HepG2 (cell line): ENCODE data around the gene PVR. TPM values are rescaled to one million over a fixed set of nuclear protein-coding genes. Genes with fewer than 3 reads are reported as not detected.

Experiments
- ATAC-seq: fragments of 200-7000 bp; cut with Tn5 transposase; 3 replicates; pipeline ENCODE4 v1.9.1; 2020; ENCODE audit warnings: mild to moderate bottlenecking, moderate library complexity
- BruUV-seq: library from RNA; stranded (reverse); fragments of 400-500 nt; replicated peaks from 2 replicates; lab custom pipeline; 2021; lab: Mats Ljungman, UMichigan
- CTCF ChIA-PET: fragments of 300-600 bp; formaldehyde crosslinking; extraction: SDS; loops from one replicate; lab custom pipeline; 2021; ENCODE audit warnings: low total read pairs, inconsistent platforms, low intra/inter-chr PET ratio; lab: Yijun Ruan, JAX
- POLR2A ChIA-PET: fragments of 350-600 bp; sonication (Branson Sonifier 250); formaldehyde crosslinking; loops from one replicate; lab custom pipeline; 2020; ENCODE audit warnings: antibody characterized with exemption, inconsistent platforms; lab: Yijun Ruan, JAX
- DNase-seq: peaks from one replicate; pipeline ENCODE4 v3.0.0-alpha.2; 2015; ENCODE audit warnings: low spot score
- FAIRE-seq: peaks from 3 replicates; lab custom pipeline; 2011; peaks lifted over from hg19 to GRCh38; lab: Jason Lieb, UNC
- H2AFZ ChIP-seq: one replicate; pipeline ENCODE4 v1.6.1; 2011; ENCODE audit warnings: low read length, inconsistent platforms
- H3K27ac ChIP-seq: fragments of 300-600 bp; 3 replicates; pipeline ENCODE4 v1.8.0; 2011; ENCODE audit warnings: mixed run types, mild to moderate bottlenecking, mixed read lengths, low read length, inconsistent platforms; ENCODE audit not compliant: insufficient read depth; ENCODE audit errors: extremely low read length
- H3K27me3 ChIP-seq, 2 experiments: fragments of 200-600 bp in 1 of 2; 2 replicates in 1 of 2; 3 replicates in 1 of 2; pipeline versions ENCODE4 v1.6.0 to v1.8.0; 2011; ENCODE audit warnings: low read length in 2 of 2, mild to moderate bottlenecking in 2 of 2, moderate library complexity in 2 of 2, inconsistent platforms in 1 of 2; ENCODE audit not compliant: insufficient read depth in 2 of 2, control insufficient read depth in 1 of 2
- H3K36me3 ChIP-seq, 2 experiments: fragments of 200-600 bp in 1 of 2; replicated peaks in 1 of 2; 2 replicates in 1 of 2; 3 replicates in 1 of 2; pipeline versions ENCODE4 v1.5.1 to v1.8.0; 2011; ENCODE audit warnings: low read length in 2 of 2, inconsistent platforms in 1 of 2; ENCODE audit not compliant: insufficient read depth in 2 of 2, control insufficient read depth in 1 of 2
- H3K4me1 ChIP-seq: 2 replicates; pipeline ENCODE4 v1.5.1; 2012; ENCODE audit warnings: low read length, inconsistent platforms; ENCODE audit not compliant: insufficient read depth
- H3K4me2 ChIP-seq: 2 replicates; pipeline ENCODE4 v1.6.0; 2011; ENCODE audit warnings: low read depth, low read length, inconsistent platforms
- H3K4me3 ChIP-seq, 3 experiments: fragments of 200-600 bp in 1 of 3; sonication (generic), shearing (Covaris generic) in 1 of 3; replicated peaks in 1 of 3; 2 replicates each; pipeline ENCODE4 v1.5.1; 2011 to 2016; ENCODE audit warnings: low read length in 3 of 3, inconsistent platforms in 2 of 3, low read depth in 2 of 3, mild to moderate bottlenecking in 2 of 3, control low read depth in 1 of 3, mixed read lengths in 1 of 3; ENCODE audit not compliant: insufficient read depth in 1 of 3
- H3K79me2 ChIP-seq: one replicate; pipeline ENCODE4 v1.6.1; 2011; ENCODE audit warnings: low read length, inconsistent platforms; ENCODE audit not compliant: insufficient read depth
- H3K9ac ChIP-seq: 2 replicates; pipeline ENCODE4 v1.6.0; 2011; ENCODE audit warnings: mild to moderate bottlenecking, low read depth, low read length, inconsistent platforms; ENCODE audit not compliant: insufficient read depth
- H3K9me3 ChIP-seq: 2 replicates; pipeline ENCODE4 v1.5.1; 2012; ENCODE audit warnings: mild to moderate bottlenecking, low read length
- H4K20me1 ChIP-seq: 2 replicates; pipeline ENCODE4 v1.6.0; 2011; ENCODE audit warnings: inconsistent platforms, mild to moderate bottlenecking, low read length, moderate library complexity; ENCODE audit not compliant: insufficient read depth
- CEBPB ChIP-seq: IDR thresholded peaks from 2 replicates; pipeline ENCODE4 v1.6.1; 2011; ENCODE audit warnings: low read depth, low read length, improper control_type of control experiment, borderline replicate concordance
- ESRRA ChIP-seq: sonication (generic); formaldehyde crosslinking; IDR thresholded peaks from 2 replicates; pipeline ENCODE4 v1.5.1; 2020; ENCODE audit warnings: mild to moderate bottlenecking, low read depth, missing genetic modification reagents
- REL ChIP-seq: sonication (generic); formaldehyde crosslinking; conservative IDR thresholded peaks from 2 replicates; pipeline ENCODE4 v1.8.0; 2022; ENCODE audit warnings: mild to moderate bottlenecking, missing genetic modification reagents, moderate library complexity
- RXRB ChIP-seq: IDR thresholded peaks from 2 replicates; pipeline ENCODE4 v1.6.1; 2016; ENCODE audit warnings: borderline replicate concordance, missing genetic modification reagents, missing compliant biosample characterization
- ZFP41 ChIP-seq: sonication (generic); formaldehyde crosslinking; IDR thresholded peaks from 2 replicates; pipeline ENCODE4 v1.4.0; 2020; ENCODE audit warnings: mild to moderate bottlenecking, missing genetic modification reagents, borderline replicate concordance
- ZNF629 ChIP-seq: sonication (generic); formaldehyde crosslinking; conservative IDR thresholded peaks from 2 replicates; pipeline ENCODE4 v1.5.0; 2020; ENCODE audit warnings: missing genetic modification reagents
- WGBS: methylation state at CpG from one replicate; pipeline ENCODE4 v1.1.6; 2017; ENCODE audit warnings: low lambda C conversion rate; 5-methylcytosine and 5-hydroxymethylcytosine counted together
- in situ Hi-C: cut with HindIII; loops from 2 replicates; pipeline ENCODE4 v1.10.0; 2017; ENCODE audit warnings: low pct_unique_long_range_greater_than_20kb; ENCODE audit not compliant: extremely low pct_ligation_motif_present
- intact Hi-C: fragments of 100-400 bp; cut with micrococcal nuclease; formaldehyde crosslinking; loops from one replicate; pipeline ENCODE4 v1.10.0; 2022; ENCODE audit not compliant: unreplicated experiment
- polyA plus RNA-seq, 8 experiments: library from polyadenylated mRNA; depleted of rRNA in 3 of 8; stranded (reverse) in 7 of 8; unstranded in 1 of 8; fragments of >200 nt; fragmentation: Illumina TruSeq in 4 of 8; extraction: Trizol in 4 of 8; gene quantifications; 2 replicates each; pipeline versions ENCODE4 v1.2.1 to v1.2.3, GENCODE V29; 2011 to 2016; ENCODE audit warnings: low read depth in 4 of 8, missing spikeins in 1 of 8, mixed read lengths in 1 of 8; ENCODE audit not compliant: insufficient read depth in 1 of 8
- total RNA-seq, 5 experiments: library from RNA; depleted of rRNA; stranded (reverse); fragments of >200 nt; fragmentation: Illumina TruSeq; extraction: Trizol; gene quantifications; 2 replicates each; pipeline ENCODE4 v1.2.3, GENCODE V29; 2016; ENCODE audit warnings: low read depth in 1 of 5
- TF ChIP-seq, protein P1 (sequence below): sonication (generic); formaldehyde crosslinking; IDR thresholded peaks from 2 replicates; pipeline ENCODE4 v1.4.0; 2020; ENCODE audit warnings: missing genetic modification reagents
- TF ChIP-seq, protein P2 (sequence below): sonication (generic); formaldehyde crosslinking; IDR thresholded peaks from 2 replicates; pipeline ENCODE4 v1.5.0; 2020; ENCODE audit warnings: mild to moderate bottlenecking, missing genetic modification reagents

PVR gene
- total and polyA plus RNA-seq, 2 of the 13 experiments (the other 11 are each of a cell fraction or from before 2014, with no cell fraction given): 43.4 to 46.6 TPM

DNA sequence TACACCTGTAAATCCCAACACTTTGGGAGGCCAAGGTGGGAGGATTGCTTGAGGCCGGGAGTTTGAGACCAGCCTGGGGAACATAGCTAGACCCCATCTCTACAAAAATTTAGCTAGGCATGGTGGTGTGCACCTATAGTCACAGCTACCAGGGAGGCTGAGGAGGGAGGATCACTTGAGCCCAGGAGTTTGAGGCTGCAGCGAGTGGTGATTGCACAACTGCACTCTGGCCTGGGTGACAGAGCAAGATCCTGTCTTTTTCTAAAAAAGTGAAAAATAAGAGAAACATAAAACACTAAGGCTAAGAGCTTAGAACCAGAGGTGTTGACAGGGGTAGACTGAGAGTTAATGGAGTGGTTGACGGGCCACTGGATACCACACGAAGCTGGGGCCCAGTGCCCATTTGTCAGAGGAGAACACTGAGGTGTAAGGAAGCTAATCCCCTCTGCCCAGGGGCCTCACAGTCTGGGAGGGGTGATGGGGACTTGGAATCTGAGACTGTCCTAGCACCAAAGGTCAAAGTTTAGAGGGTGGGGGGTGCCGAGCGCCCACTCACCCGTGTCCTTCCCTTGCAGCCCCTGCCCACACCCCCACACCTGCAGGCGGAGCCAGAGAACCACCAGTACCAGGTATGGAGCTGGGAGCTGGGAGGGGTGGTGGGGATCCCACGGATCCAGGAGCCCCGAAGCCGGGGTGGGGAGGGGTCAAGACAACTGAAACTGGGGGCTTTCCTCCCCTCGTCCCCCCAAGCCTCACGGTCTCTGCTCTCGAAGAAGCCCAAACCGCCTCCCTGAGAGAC is 38.5 kb downstream of the PVR start:
- no peak for ATAC-seq
- H3K9me3 ChIP-seq: no peaks in the 10 kb centered on the region
- no peak for DNase-seq
- ChIA-PET POLR2A (no interaction called here), CTCF (no interaction called here)
- H3K4me2 ChIP-seq: no peak overlapping the region
- no peaks in the 10 kb centered on the region for H3K27me3 ChIP-seq
- no peak overlapping the region for H2AFZ ChIP-seq
- WGBS: 94% methylated on average over 12 of the region's 15 CpGs
- H4K20me1 ChIP-seq: no peaks in the 10 kb centered on the region
- no peak overlapping the region for H3K4me3 ChIP-seq
- H3K79me2 ChIP-seq: no peaks in the 10 kb centered on the region
- TF ChIP-seq ESRRA (CRISPR knock-in tag): no peak
- no peak for TF ChIP-seq RXRB (CRISPR knock-in tag)
- peak; percentile 45; the same call in 1 of the 2 replicates for TF ChIP-seq CEBPB
- TF ChIP-seq REL (CRISPR knock-in tag): no peak
- TF ChIP-seq, protein P1, sequence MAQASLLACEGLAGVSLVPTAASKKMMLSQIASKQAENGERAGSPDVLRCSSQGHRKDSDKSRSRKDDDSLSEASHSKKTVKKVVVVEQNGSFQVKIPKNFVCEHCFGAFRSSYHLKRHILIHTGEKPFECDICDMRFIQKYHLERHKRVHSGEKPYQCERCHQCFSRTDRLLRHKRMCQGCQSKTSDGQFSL (CRISPR knock-in tag): 0 out of 2 replicates have a peak, but pooled peaks have one; percentile 34
- TF ChIP-seq, protein P2, sequence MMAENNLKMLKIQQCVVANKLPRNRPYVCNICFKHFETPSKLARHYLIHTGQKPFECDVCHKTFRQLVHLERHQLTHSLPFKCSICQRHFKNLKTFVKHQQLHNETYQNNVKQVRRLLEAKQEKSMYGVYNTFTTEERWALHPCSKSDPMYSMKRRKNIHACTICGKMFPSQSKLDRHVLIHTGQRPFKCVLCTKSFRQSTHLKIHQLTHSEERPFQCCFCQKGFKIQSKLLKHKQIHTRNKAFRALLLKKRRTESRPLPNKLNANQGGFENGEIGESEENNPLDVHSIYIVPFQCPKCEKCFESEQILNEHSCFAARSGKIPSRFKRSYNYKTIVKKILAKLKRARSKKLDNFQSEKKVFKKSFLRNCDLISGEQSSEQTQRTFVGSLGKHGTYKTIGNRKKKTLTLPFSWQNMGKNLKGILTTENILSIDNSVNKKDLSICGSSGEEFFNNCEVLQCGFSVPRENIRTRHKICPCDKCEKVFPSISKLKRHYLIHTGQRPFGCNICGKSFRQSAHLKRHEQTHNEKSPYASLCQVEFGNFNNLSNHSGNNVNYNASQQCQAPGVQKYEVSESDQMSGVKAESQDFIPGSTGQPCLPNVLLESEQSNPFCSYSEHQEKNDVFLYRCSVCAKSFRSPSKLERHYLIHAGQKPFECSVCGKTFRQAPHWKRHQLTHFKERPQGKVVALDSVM (CRISPR knock-in tag): peak; percentile 82
- TF ChIP-seq ZNF629 (CRISPR knock-in tag): peak; percentile 82
- TF ChIP-seq ZFP41 (CRISPR knock-in tag): no peak
- intact Hi-C loops: no loop called here
- BruUV-seq: no TSS peak
- no peak for FAIRE-seq
- in situ Hi-C loops: no loop called here
- H3K27ac ChIP-seq: no peak overlapping the region
- no peak overlapping the region for H3K9ac ChIP-seq
- H3K36me3 ChIP-seq: peaks cover 0 to 1% of the 10 kb centered on the region in 2 experiments; a peak in 1 of 5 replicates
- peaks cover 19% of the 10 kb centered on the region for H3K4me1 ChIP-seq
